Activated CD8-positive, alpha-beta T cell treated with anti-CD3 and anti-CD28 coated beads for 36 hours (primary cell): ENCODE data around the gene COPS4. TPM values are rescaled to one million over a fixed set of nuclear protein-coding genes. Genes with fewer than 3 reads are reported as not detected.

Experiments
- ATAC-seq: fragments of 200-7000 bp; cut with Tn5 transposase; one replicate; pipeline ENCODE4 v1.10.0; 2021; ENCODE audit warnings: mild to moderate bottlenecking, moderate library complexity
- CTCF ChIA-PET: fragments of 350-600 bp; sonication (Branson Sonifier 250); formaldehyde crosslinking; loops from one replicate; lab custom pipeline; 2021; ENCODE audit warnings: antibody characterized with exemption; lab: Charles Lee
- POLR2A ChIA-PET: fragments of 350-600 bp; sonication (Branson Sonifier 250); formaldehyde crosslinking; loops from one replicate; lab custom pipeline; 2021; ENCODE audit warnings: antibody characterized with exemption; lab: Charles Lee
- DNase-seq: peaks from one replicate; pipeline ENCODE4 v3.0.0-alpha.2; 2020
- H3K27ac Mint-ChIP-seq: one replicate; pipeline ENCODE4 v1.8.0; 2021; ENCODE audit warnings: mild to moderate bottlenecking, mixed read lengths
- H3K27me3 Mint-ChIP-seq: one replicate; pipeline ENCODE4 v1.8.0; 2021; ENCODE audit warnings: mixed read lengths
- H3K36me3 Mint-ChIP-seq: one replicate; pipeline ENCODE4 v1.8.0; 2021; ENCODE audit warnings: low read depth, mixed read lengths
- H3K4me1 Mint-ChIP-seq: one replicate; pipeline ENCODE4 v1.8.0; 2021; ENCODE audit warnings: low read depth, mixed read lengths
- H3K4me3 Mint-ChIP-seq: one replicate; pipeline ENCODE4 v1.8.0; 2021; ENCODE audit warnings: mild to moderate bottlenecking, moderate library complexity, mixed read lengths
- H3K9me3 Mint-ChIP-seq: one replicate; pipeline ENCODE4 v1.8.0; 2021; ENCODE audit warnings: mixed read lengths
- intact Hi-C: fragments of 100-400 bp; cut with micrococcal nuclease; formaldehyde crosslinking; loops from one replicate; pipeline ENCODE4 v1.10.0; 2022
- total RNA-seq, 2 experiments: library from RNA; stranded (reverse); gene quantifications; one replicate each; pipeline ENCODE4 v1.2.3, GENCODE V29; 2021
- TF ChIP-seq, protein P1 (sequence below): fragments of 200-600 bp; IDR thresholded peaks from one replicate; pipeline ENCODE4 v1.8.0; 2022; ENCODE audit warnings: antibody characterized with exemption, mild to moderate bottlenecking

COPS4 gene
- total RNA-seq, 2 experiments from 2014 or later = 38.4 to 38.8 TPM

- POLR2A ChIA-PET = no interaction called here
- H3K4me3 Mint-ChIP-seq = no peak overlapping the region
- peaks cover 4% of the 10 kb centered on the region for H3K9me3 Mint-ChIP-seq
- H3K4me1 Mint-ChIP-seq = peaks cover 11% of the 10 kb centered on the region
- CTCF ChIA-PET = no interaction called here
- H3K27me3 Mint-ChIP-seq = peaks cover 1% of the 10 kb centered on the region
- no peak overlapping the region for H3K27ac Mint-ChIP-seq
- ATAC-seq = no peak
- H3K36me3 Mint-ChIP-seq = no peaks in the 10 kb centered on the region
- intact Hi-C loops = no loop called here
- TF ChIP-seq, protein P1, sequence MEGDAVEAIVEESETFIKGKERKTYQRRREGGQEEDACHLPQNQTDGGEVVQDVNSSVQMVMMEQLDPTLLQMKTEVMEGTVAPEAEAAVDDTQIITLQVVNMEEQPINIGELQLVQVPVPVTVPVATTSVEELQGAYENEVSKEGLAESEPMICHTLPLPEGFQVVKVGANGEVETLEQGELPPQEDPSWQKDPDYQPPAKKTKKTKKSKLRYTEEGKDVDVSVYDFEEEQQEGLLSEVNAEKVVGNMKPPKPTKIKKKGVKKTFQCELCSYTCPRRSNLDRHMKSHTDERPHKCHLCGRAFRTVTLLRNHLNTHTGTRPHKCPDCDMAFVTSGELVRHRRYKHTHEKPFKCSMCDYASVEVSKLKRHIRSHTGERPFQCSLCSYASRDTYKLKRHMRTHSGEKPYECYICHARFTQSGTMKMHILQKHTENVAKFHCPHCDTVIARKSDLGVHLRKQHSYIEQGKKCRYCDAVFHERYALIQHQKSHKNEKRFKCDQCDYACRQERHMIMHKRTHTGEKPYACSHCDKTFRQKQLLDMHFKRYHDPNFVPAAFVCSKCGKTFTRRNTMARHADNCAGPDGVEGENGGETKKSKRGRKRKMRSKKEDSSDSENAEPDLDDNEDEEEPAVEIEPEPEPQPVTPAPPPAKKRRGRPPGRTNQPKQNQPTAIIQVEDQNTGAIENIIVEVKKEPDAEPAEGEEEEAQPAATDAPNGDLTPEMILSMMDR = no peak
- DNase-seq = no peak
Measured at GRCh38 chr4:83024233-83024632, 10.8 kb upstream of the COPS4 start.

DNA sequence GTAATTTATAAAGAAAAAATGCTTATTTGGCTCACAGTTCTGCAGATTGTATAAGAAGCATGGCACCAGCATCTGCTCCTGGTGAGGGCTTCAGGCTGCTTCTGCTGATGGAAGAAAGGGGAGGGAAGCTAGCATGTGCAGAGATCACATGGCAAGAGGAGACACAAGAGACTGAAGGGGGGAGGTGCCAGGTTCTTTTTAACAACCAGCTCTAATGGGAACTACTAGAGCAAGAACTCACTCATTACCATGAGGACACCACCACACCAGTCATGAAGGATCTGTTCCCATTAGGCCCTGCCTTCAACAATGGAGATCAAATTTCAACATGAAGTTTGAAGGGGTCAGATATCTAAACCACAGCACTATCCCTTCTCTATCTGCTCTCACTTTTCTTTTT is 9.4 kb upstream of the COPS4 start:
- intact Hi-C loops = no loop called here

DNA sequence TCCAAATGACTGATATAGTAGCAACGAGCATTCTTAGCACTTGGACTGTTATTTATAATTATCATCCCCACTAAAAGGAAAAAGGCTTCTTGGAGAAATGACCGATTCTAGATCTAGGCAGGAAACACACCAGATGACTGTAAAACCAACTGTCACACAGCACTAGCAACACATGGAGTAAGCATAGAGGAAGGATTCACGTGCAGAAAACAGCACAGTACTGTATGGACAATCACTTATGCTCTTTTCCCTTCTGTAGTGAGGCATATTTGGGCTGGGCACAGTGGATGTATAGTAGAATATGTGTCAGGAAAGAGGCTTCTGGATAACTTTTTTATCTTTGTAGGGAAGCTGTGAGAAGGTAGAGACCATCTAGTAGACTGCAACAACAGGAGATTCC is 6.0 kb upstream of the COPS4 start:
- no peak overlapping the region for H3K27ac Mint-ChIP-seq
- no peaks in the 10 kb centered on the region for H3K36me3 Mint-ChIP-seq
- H3K27me3 Mint-ChIP-seq = peaks cover 1% of the 10 kb centered on the region
- CTCF ChIA-PET = no interaction called here
- POLR2A ChIA-PET = no interaction called here
- peaks cover 4% of the 10 kb centered on the region for H3K9me3 Mint-ChIP-seq
- TF ChIP-seq, protein P1 = no peak
- no peak for ATAC-seq
- DNase-seq = no peak
- intact Hi-C loops = no loop called here
- H3K4me3 Mint-ChIP-seq = no peak overlapping the region
- peaks cover 2% of the 10 kb centered on the region for H3K4me1 Mint-ChIP-seq

More for the DNA sequence above, 9.4 kb upstream of the COPS4 start:
- no peak overlapping the region for H3K27ac Mint-ChIP-seq
- H3K27me3 Mint-ChIP-seq = peaks cover 1% of the 10 kb centered on the region
- no peak for DNase-seq
- CTCF ChIA-PET = interaction anchor here (1.2 kb wide), 1 partner anchor 9 kb away, joined by 3 read pairs; the partner anchor contains the start of gene COPS4
- no peaks in the 10 kb centered on the region for H3K36me3 Mint-ChIP-seq
- no peak for ATAC-seq
- peaks cover 4% of the 10 kb centered on the region for H3K9me3 Mint-ChIP-seq
- TF ChIP-seq, protein P1 = no peak
- peaks cover 6% of the 10 kb centered on the region for H3K4me1 Mint-ChIP-seq
- no peak overlapping the region for H3K4me3 Mint-ChIP-seq
- POLR2A ChIA-PET = interaction anchor here (0.6 kb wide), 1 partner anchor 43 kb away, joined by 4 read pairs; no protein-coding TSS in a partner anchor

GRCh38 chr4:83029688-83030087 is 5.3 kb upstream of the COPS4 start:
- Mint-ChIP-seq H3K27me3 (peaks cover 1% of the 10 kb centered on the region), H3K4me1 (peaks cover 2% of the 10 kb centered on the region), H3K9me3 (peaks cover 4% of the 10 kb centered on the region), H3K4me3 (no peak overlapping the region), H3K36me3 (no peaks in the 10 kb centered on the region), H3K27ac (no peak overlapping the region)
- ATAC-seq (no peak), DNase-seq (no peak)
- CTCF ChIA-PET = interaction anchor here (1.3 kb wide), 1 partner anchor 10 kb away, joined by 4 read pairs; no protein-coding TSS in a partner anchor
- TF ChIP-seq, protein P1 = no peak
- intact Hi-C loops = loop anchor here (10.0 kb wide), 1 partner anchor 425 kb away; the partner anchor contains the start of genes HELQ and MRPS18C
- POLR2A ChIA-PET = no interaction called here

DNA sequence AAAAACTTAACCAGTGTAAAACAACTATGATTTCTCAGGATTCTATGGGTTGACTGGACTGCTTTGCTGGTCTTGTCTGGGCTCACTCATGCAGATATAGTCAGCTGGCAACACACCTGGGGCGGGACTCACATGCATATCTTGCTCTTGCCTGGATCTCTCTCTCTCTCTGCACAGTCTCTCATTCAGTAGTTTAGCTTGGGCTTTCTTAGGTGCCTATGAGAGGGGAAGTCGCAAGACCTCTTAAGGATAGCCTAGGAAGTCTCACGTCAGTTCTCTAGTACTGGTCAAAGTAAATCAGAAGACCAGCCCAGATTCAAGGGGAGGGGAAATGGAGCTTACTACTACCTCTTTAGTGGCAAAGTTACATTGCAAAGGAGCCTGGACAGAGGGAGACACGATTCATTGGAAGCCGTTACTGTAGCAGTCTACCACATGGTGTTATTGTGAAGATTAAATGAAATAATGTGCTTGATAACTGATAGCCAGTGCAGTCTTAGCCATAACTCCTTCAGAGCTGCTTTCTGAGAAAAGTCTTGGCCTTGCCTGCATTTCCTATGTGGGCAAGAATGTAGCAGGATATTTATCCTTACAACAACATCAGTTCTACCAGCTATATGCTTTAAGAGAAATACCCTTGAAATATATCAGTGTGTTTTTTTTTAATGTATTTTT is 2.1 kb downstream of the COPS4 start:
- POLR2A ChIA-PET = interaction anchor here (0.6 to 2.6 kb wide), 3 partner anchors 25 to 247 kb away, joined by 3 to 7 read pairs (median 6); partner anchors contain the start of gene COQ2
- no peak overlapping the region for H3K27ac Mint-ChIP-seq
- peaks cover 35% of the 10 kb centered on the region for H3K4me1 Mint-ChIP-seq
- ATAC-seq (no peak), DNase-seq (no peak)
- intact Hi-C loops = loop anchor here (10.0 kb wide), 1 partner anchor 418 kb away; the partner anchor contains the start of genes HELQ and MRPS18C
- H3K27me3 Mint-ChIP-seq = no peaks in the 10 kb centered on the region
- no peaks in the 10 kb centered on the region for H3K9me3 Mint-ChIP-seq
- CTCF ChIA-PET = interaction anchor here (0.7 to 1.9 kb wide), 10 partner anchors 8 to 245 kb away, joined by 3 to 9 read pairs (median 4); no protein-coding TSS in a partner anchor
- TF ChIP-seq, protein P1 = no peak
- peak overlapping the region; percentile 95 for H3K4me3 Mint-ChIP-seq
- peaks cover 3% of the 10 kb centered on the region for H3K36me3 Mint-ChIP-seq
